GM12878 (cell line): ENCODE data around the gene MTF2. TPM values are rescaled to one million over a fixed set of nuclear protein-coding genes. Genes with fewer than 3 reads are reported as not detected.
A peak's percentile ranks its signal among the peaks of the same experiment; 100 is the strongest.

Experiments
- ATF7 ChIP-seq: fragments of 450-650 bp; IDR thresholded peaks from 2 replicates; pipeline ENCODE4 v1.6.1; 2016; ENCODE audit warnings: low read depth, mild to moderate bottlenecking
- BACH1 ChIP-seq: fragments of 450-650 bp; IDR thresholded peaks from 2 replicates; pipeline ENCODE4 v1.6.1; 2017; ENCODE audit warnings: mild to moderate bottlenecking, borderline replicate concordance
- BCL11A ChIP-seq: IDR thresholded peaks from 2 replicates; pipeline ENCODE4 v1.6.1; 2011; ENCODE audit warnings: low read depth, low read length
- BHLHE40 ChIP-seq, 2 experiments: fragments of 450-650 bp in 1 of 2; IDR thresholded peaks; 2 replicates each; pipeline ENCODE4 v1.6.1; 2011 to 2017; ENCODE audit warnings: low read depth in 2 of 2, borderline replicate concordance in 1 of 2, improper control_type of control experiment in 1 of 2, low read length in 1 of 2, mild to moderate bottlenecking in 1 of 2
- CEBPB ChIP-seq, 2 experiments: fragments of 150-350 bp in 1 of 2; IDR thresholded peaks; 2 replicates each; pipeline ENCODE4 v1.6.1; 2012 to 2014; ENCODE audit warnings: low read depth in 2 of 2, low read length in 2 of 2, borderline replicate concordance in 1 of 2, inconsistent platforms in 1 of 2
- CREB1 ChIP-seq: IDR thresholded peaks from 2 replicates; pipeline ENCODE4 v1.6.1; 2012; ENCODE audit warnings: low read depth, mild to moderate bottlenecking, inconsistent platforms
- CREM ChIP-seq: IDR thresholded peaks from 2 replicates; pipeline ENCODE4 v1.6.1; 2014; ENCODE audit warnings: antibody characterized with exemption, low read depth
- DPF2 ChIP-seq: fragments of 450-650 bp; IDR thresholded peaks from 2 replicates; pipeline ENCODE4 v1.6.1; 2017; ENCODE audit warnings: mild to moderate bottlenecking
- EGR1 ChIP-seq, 2 experiments: IDR thresholded peaks; 1 replicate in 1 of 2; 2 replicates in 1 of 2; pipeline ENCODE4 v1.6.1; 2011 to 2012; ENCODE audit warnings: low read depth in 2 of 2, low read length in 2 of 2, borderline replicate concordance in 1 of 2, mild to moderate bottlenecking in 1 of 2, moderate library complexity in 1 of 2
- FOS ChIP-seq: IDR thresholded peaks from 3 replicates; pipeline ENCODE4 v1.6.1; 2011; ENCODE audit warnings: borderline replicate concordance; ENCODE audit not compliant: insufficient read length; ENCODE audit errors: extremely low read depth
- GATAD2B ChIP-seq: fragments of 450-650 bp; conservative IDR thresholded peaks from 2 replicates; pipeline ENCODE4 v1.6.1; 2017; ENCODE audit warnings: low read depth, mild to moderate bottlenecking, moderate library complexity
- IKZF2 ChIP-seq, 2 experiments: fragments of 450-650 bp; IDR thresholded peaks; 2 replicates each; pipeline ENCODE4 v1.6.1; 2017; ENCODE audit warnings: mild to moderate bottlenecking in 2 of 2, moderate library complexity in 2 of 2
- KAT2A ChIP-seq: conservative IDR thresholded peaks from 2 replicates; pipeline ENCODE4 v1.6.1; 2011; ENCODE audit warnings: low read depth, low read length; ENCODE audit not compliant: control insufficient read depth
- KDM1A ChIP-seq: fragments of 200-600 bp; sonication (generic); IDR thresholded peaks from 2 replicates; pipeline ENCODE4 v1.6.1; 2016; ENCODE audit warnings: borderline replicate concordance
- MXI1 ChIP-seq: fragments of 150-350 bp; IDR thresholded peaks from 2 replicates; pipeline ENCODE4 v1.6.1; 2011; ENCODE audit warnings: low read depth, mild to moderate bottlenecking, inconsistent platforms, low read length, improper control_type of control experiment
- RFX5 ChIP-seq: IDR thresholded peaks from 2 replicates; pipeline ENCODE4 v1.6.1; 2011; ENCODE audit warnings: low read depth, low read length, improper control_type of control experiment
- RUNX3 ChIP-seq: IDR thresholded peaks from 2 replicates; pipeline ENCODE4 v1.6.1; 2012; ENCODE audit warnings: low read length, inconsistent platforms
- YY1 ChIP-seq: IDR thresholded peaks from 2 replicates; pipeline ENCODE4 v1.6.1; 2011; ENCODE audit warnings: low read depth, mild to moderate bottlenecking, low read length
- ZNF207 ChIP-seq: fragments of 450-650 bp; IDR thresholded peaks from 2 replicates; pipeline ENCODE4 v1.6.1; 2014; ENCODE audit warnings: antibody characterized with exemption, mild to moderate bottlenecking, borderline replicate concordance
- ZNF274 ChIP-seq: IDR thresholded peaks from one replicate; pipeline ENCODE4 v1.8.0; 2011; ENCODE audit not compliant: insufficient read length, insufficient read depth
- ZZZ3 ChIP-seq: IDR thresholded peaks from 2 replicates; pipeline ENCODE4 v1.6.1; 2011; ENCODE audit warnings: low read depth; ENCODE audit not compliant: control insufficient read depth, insufficient read length
- polyA plus RNA-seq, 11 experiments: library from polyadenylated mRNA; depleted of rRNA in 4 of 11; unstranded in 6 of 11; stranded (reverse) in 5 of 11; fragments of >200 nt; fragmentation: Nextera tagmentation in 4 of 11; fragmentation: Illumina TruSeq in 1 of 11; extraction: Ambion mirVana in 4 of 11; extraction: Trizol in 1 of 11; gene quantifications; 1 replicate in 1 of 11; 2 replicates in 10 of 11; pipeline versions ENCODE4 v1.2.1 to v1.2.3, GENCODE V29; 2011 to 2016; ENCODE audit warnings: inconsistent platforms in 2 of 11, missing spikeins in 2 of 11, low read depth in 1 of 11
- total RNA-seq, 4 experiments: library from RNA; depleted of rRNA in 3 of 4; stranded (reverse); fragments of >200 nt in 3 of 4; fragmentation: Illumina TruSeq in 1 of 4; extraction: Trizol in 1 of 4; gene quantifications; 2 replicates each; pipeline versions ENCODE4 v1.2.1 to v1.2.3, GENCODE V29; 2013 to 2021
- TF ChIP-seq, protein P1 (sequence below): fragments of 150-350 bp; IDR thresholded peaks from 2 replicates; pipeline ENCODE4 v1.6.1; 2014; ENCODE audit warnings: mild to moderate bottlenecking, low read depth, low read length
- TF ChIP-seq, protein P2 (sequence below): IDR thresholded peaks from 2 replicates; pipeline ENCODE4 v1.6.1; 2011; ENCODE audit warnings: low read depth, mild to moderate bottlenecking, low read length, moderate library complexity, borderline replicate concordance; ENCODE audit errors: extremely low read depth
- TF ChIP-seq, protein P3 (sequence below): fragments of 450-650 bp; IDR thresholded peaks from 2 replicates; pipeline ENCODE4 v1.6.1; 2014; ENCODE audit warnings: mild to moderate bottlenecking
- TF ChIP-seq, protein P4 (sequence below): IDR thresholded peaks from 2 replicates; pipeline ENCODE4 v1.6.1; 2012; ENCODE audit warnings: low read depth, low read length, improper control_type of control experiment
- TF ChIP-seq, protein P5 (sequence below): IDR thresholded peaks from 2 replicates; pipeline ENCODE4 v1.6.1; 2011; ENCODE audit warnings: borderline replicate concordance, low read depth, mild to moderate bottlenecking, moderate library complexity, low read length; ENCODE audit not compliant: insufficient read depth, poor library complexity, severe bottlenecking

The MTF2 gene
- total and polyA plus RNA-seq, 10 of the 15 experiments (the other 5 are each of a cell fraction or from before 2014, with no cell fraction given) = 22.6 to 74.9 (median 42.8) TPM

DNA sequence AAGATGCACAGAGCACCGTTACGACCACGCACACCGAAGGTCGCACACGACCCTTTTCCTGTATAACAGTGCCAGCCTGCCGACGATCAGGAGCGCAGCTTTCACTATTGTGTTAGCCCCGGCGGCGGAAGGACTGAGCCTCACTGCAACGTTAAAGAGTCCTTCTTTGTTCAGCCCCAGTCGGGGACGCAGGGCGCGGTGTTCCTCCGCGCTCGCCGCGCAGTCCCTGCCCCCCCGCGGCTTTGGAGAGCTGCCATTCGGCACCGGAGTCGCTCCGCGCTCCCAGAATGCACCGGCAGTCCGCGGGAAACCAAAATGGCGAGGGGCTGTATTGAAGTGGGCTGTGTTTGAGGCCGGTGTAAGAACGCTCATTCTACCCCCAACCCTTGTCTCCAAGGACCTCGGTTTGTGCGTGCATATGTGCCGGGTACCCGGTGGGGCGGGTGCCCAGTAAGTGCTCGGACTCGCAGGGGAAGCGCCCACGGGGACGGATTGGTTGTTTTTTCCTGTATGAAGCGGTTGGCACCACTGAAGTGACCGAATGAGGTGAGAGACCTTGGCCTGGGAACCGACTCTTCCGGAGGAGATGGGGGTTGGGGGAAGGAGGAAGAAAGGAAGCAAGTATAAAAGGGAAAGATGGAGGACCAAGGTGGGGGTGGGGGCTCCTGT lies at the start of gene MTF2 (continued):
- TF ChIP-seq, protein P1, sequence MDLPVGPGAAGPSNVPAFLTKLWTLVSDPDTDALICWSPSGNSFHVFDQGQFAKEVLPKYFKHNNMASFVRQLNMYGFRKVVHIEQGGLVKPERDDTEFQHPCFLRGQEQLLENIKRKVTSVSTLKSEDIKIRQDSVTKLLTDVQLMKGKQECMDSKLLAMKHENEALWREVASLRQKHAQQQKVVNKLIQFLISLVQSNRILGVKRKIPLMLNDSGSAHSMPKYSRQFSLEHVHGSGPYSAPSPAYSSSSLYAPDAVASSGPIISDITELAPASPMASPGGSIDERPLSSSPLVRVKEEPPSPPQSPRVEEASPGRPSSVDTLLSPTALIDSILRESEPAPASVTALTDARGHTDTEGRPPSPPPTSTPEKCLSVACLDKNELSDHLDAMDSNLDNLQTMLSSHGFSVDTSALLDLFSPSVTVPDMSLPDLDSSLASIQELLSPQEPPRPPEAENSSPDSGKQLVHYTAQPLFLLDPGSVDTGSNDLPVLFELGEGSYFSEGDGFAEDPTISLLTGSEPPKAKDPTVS = peak; percentile 79
- TF ChIP-seq RFX5 (peak; percentile 62; the same call in 1 of the 2 replicates), GATAD2B (peak; percentile 99), EGR1 (IDR thresholded peaks at IDR 0.05; ENCODE audit: borderline replicate concordance in 1 of 2, low read depth in 2 of 2, low read length in 2 of 2) (peak; percentile 68 to 76), MXI1 (peak; percentile 84), ZNF274 (no peak), ZZZ3 (no peak), RUNX3 (peak; percentile 91), BHLHE40 (IDR thresholded peaks at IDR 0.05; ENCODE audit: borderline replicate concordance in 1 of 2, low read depth in 2 of 2, low read length in 1 of 2) (peak; percentile 81 to 86), KAT2A (no peak), CREM (peak; percentile 91), BCL11A (peak; percentile 41; the same call in 1 of the 2 replicates), CREB1 (peak; percentile 92), YY1 (peak; percentile 98), FOS (no peak), CEBPB (IDR thresholded peaks at IDR 0.05; ENCODE audit: borderline replicate concordance in 1 of 2, low read depth in 2 of 2, low read length in 2 of 2) (no peak), ZNF207 (peak; percentile 99), ATF7 (peak; percentile 45), DPF2 (peak; percentile 95), IKZF2 (IDR thresholded peaks at IDR 0.05) (peak; percentile 90 to 94), KDM1A (no peak), BACH1 (peak; percentile 96)
- TF ChIP-seq, protein P2, sequence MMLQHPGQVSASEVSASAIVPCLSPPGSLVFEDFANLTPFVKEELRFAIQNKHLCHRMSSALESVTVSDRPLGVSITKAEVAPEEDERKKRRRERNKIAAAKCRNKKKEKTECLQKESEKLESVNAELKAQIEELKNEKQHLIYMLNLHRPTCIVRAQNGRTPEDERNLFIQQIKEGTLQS = no peak
- TF ChIP-seq, protein P3, sequence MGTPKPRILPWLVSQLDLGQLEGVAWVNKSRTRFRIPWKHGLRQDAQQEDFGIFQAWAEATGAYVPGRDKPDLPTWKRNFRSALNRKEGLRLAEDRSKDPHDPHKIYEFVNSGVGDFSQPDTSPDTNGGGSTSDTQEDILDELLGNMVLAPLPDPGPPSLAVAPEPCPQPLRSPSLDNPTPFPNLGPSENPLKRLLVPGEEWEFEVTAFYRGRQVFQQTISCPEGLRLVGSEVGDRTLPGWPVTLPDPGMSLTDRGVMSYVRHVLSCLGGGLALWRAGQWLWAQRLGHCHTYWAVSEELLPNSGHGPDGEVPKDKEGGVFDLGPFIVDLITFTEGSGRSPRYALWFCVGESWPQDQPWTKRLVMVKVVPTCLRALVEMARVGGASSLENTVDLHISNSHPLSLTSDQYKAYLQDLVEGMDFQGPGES = 0 out of 2 replicates have a peak, but pooled peaks have one; percentile 2
- TF ChIP-seq, protein P4, sequence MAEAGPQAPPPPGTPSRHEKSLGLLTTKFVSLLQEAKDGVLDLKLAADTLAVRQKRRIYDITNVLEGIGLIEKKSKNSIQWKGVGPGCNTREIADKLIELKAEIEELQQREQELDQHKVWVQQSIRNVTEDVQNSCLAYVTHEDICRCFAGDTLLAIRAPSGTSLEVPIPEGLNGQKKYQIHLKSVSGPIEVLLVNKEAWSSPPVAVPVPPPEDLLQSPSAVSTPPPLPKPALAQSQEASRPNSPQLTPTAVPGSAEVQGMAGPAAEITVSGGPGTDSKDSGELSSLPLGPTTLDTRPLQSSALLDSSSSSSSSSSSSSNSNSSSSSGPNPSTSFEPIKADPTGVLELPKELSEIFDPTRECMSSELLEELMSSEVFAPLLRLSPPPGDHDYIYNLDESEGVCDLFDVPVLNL = peak; percentile 89
- TF ChIP-seq, protein P5, sequence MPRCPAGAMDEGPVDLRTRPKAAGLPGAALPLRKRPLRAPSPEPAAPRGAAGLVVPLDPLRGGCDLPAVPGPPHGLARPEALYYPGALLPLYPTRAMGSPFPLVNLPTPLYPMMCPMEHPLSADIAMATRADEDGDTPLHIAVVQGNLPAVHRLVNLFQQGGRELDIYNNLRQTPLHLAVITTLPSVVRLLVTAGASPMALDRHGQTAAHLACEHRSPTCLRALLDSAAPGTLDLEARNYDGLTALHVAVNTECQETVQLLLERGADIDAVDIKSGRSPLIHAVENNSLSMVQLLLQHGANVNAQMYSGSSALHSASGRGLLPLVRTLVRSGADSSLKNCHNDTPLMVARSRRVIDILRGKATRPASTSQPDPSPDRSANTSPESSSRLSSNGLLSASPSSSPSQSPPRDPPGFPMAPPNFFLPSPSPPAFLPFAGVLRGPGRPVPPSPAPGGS = peak; percentile 62
